A673 (cell line): ENCODE data around the gene FUT8.

Source experiments
- CTCF ChIP-seq: fragments of 300-800, 200-600 bp; sonication (generic); conservative IDR thresholded peaks from 2 replicates; pipeline ENCODE4 v1.5.1; 2017; ENCODE audit warnings: low read depth, mild to moderate bottlenecking, antibody characterized with exemption, low read length, moderate library complexity, mixed read lengths
- EZH2 ChIP-seq: fragments of 200-600 bp; sonication (generic); IDR thresholded peaks from 2 replicates; pipeline ENCODE4 v1.6.1; 2017; ENCODE audit warnings: borderline replicate concordance, low read depth, mild to moderate bottlenecking, mixed read lengths, antibody characterized with exemption, low read length; ENCODE audit not compliant: poor library complexity, severe bottlenecking

- TF ChIP-seq CTCF (no peak), EZH2 (no peak)
Observed at GRCh38 chr14:65555358-65555757, 142.8 kb downstream of the FUT8 start.
